Thyroid gland (tissue), 4 donors: ENCODE data around the gene FMN1.

Experiments used
- CTCF ChIP-seq, 6 experiments: fragments of 200-600 bp in 3 of 6; fragments of 450-650 bp in 3 of 6; sonication (generic) in 3 of 6; IDR thresholded peaks; one replicate each; pipeline ENCODE4 v1.5.1; 2016 to 2019; ENCODE audit warnings: antibody characterized with exemption in 6 of 6, mild to moderate bottlenecking in 2 of 6, inconsistent platforms in 1 of 6, moderate library complexity in 1 of 6
- POLR2A ChIP-seq, 2 donors: fragments of 450-650 bp; IDR thresholded peaks; one replicate each; pipeline ENCODE4 v1.6.1; 2017; ENCODE audit warnings: antibody characterized with exemption in 2 of 2, mild to moderate bottlenecking in 2 of 2, moderate library complexity in 1 of 2

GRCh38 chr15:32966512-32966911 is 228.0 kb downstream of the FMN1 start:
- TF ChIP-seq CTCF (IDR thresholded peaks at IDR 0.05) (no peak), POLR2A (IDR thresholded peaks at IDR 0.05) (no peak)
